ENCODE data around the gene PDE7B. TPM values are rescaled to one million over a fixed set of nuclear protein-coding genes. Genes with fewer than 3 reads are reported as not detected.

The PDE7B gene
- total RNA-seq, 1 experiment from 2014 or later, result not detected

DNA sequence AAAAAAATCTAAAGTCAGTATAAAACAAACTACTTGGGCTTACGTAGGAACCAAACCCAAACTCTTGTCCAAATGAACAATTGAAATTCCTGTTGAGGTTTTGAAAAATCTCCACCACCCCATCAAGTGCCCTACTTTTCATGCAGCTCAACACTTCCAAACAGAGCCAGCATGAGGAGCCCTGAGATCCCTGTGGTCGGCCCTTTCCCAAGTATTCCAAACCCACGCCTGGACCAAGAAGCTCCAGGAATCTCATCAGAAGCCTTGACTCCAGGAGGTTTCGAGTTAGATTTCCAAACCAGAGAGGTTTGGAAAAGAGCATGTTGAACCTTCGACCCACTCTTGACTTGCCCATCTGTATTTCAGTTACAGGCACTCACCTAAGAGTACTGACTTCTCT is 219.3 kb downstream of the PDE7B start:
- Mint-ChIP-seq H3K36me3 (no peaks in the 10 kb centered on the region; the same call in 1 of the 2 replicates), H3K27ac (no peak overlapping the region), H3K4me1 (peaks cover 19% of the 10 kb centered on the region), H3K4me3 (no peak overlapping the region), H3K27me3 (ENCODE audit: low read depth) (no peaks in the 10 kb centered on the region), H3K9me3 (peaks cover 6% of the 10 kb centered on the region)
- ATAC-seq, result peak; percentile 33; the same call in 1 of the 2 replicates
- TF ChIP-seq, protein P1, sequence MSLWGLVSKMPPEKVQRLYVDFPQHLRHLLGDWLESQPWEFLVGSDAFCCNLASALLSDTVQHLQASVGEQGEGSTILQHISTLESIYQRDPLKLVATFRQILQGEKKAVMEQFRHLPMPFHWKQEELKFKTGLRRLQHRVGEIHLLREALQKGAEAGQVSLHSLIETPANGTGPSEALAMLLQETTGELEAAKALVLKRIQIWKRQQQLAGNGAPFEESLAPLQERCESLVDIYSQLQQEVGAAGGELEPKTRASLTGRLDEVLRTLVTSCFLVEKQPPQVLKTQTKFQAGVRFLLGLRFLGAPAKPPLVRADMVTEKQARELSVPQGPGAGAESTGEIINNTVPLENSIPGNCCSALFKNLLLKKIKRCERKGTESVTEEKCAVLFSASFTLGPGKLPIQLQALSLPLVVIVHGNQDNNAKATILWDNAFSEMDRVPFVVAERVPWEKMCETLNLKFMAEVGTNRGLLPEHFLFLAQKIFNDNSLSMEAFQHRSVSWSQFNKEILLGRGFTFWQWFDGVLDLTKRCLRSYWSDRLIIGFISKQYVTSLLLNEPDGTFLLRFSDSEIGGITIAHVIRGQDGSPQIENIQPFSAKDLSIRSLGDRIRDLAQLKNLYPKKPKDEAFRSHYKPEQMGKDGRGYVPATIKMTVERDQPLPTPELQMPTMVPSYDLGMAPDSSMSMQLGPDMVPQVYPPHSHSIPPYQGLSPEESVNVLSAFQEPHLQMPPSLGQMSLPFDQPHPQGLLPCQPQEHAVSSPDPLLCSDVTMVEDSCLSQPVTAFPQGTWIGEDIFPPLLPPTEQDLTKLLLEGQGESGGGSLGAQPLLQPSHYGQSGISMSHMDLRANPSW (CRISPR knock-in tag; conservative IDR thresholded peaks at IDR 0.05; ENCODE audit: low read depth), result no peak
- TF ChIP-seq ESRRA (CRISPR knock-in tag; IDR thresholded peaks at IDR 0.05; ENCODE audit: borderline replicate concordance) (no peak), GTF2I (CRISPR knock-in tag; conservative IDR thresholded peaks at IDR 0.05) (no peak), CBFB (CRISPR knock-in tag; IDR thresholded peaks at IDR 0.05; ENCODE audit: low read depth) (no peak), ELF4 (CRISPR knock-in tag; IDR thresholded peaks at IDR 0.05; ENCODE audit: low read depth) (no peak), SP1 (CRISPR knock-in tag; conservative IDR thresholded peaks at IDR 0.05) (no peak), RELA (CRISPR knock-in tag; IDR thresholded peaks at IDR 0.05; ENCODE audit: borderline replicate concordance) (no peak), ZNF219 (CRISPR knock-in tag; IDR thresholded peaks at IDR 0.05; ENCODE audit: borderline replicate concordance) (no peak), ZNF423 (CRISPR knock-in tag; IDR thresholded peaks at IDR 0.05) (no peak), RORB (CRISPR knock-in tag; IDR thresholded peaks at IDR 0.05) (no peak), IRF2 (CRISPR knock-in tag; IDR thresholded peaks at IDR 0.05; ENCODE audit: borderline replicate concordance, low read depth) (no peak), EMX1 (CRISPR knock-in tag; IDR thresholded peaks at IDR 0.05) (no peak), ZNF317 (CRISPR knock-in tag; IDR thresholded peaks at IDR 0.05; ENCODE audit: borderline replicate concordance, low read depth) (no peak)
- TF ChIP-seq, protein P2, sequence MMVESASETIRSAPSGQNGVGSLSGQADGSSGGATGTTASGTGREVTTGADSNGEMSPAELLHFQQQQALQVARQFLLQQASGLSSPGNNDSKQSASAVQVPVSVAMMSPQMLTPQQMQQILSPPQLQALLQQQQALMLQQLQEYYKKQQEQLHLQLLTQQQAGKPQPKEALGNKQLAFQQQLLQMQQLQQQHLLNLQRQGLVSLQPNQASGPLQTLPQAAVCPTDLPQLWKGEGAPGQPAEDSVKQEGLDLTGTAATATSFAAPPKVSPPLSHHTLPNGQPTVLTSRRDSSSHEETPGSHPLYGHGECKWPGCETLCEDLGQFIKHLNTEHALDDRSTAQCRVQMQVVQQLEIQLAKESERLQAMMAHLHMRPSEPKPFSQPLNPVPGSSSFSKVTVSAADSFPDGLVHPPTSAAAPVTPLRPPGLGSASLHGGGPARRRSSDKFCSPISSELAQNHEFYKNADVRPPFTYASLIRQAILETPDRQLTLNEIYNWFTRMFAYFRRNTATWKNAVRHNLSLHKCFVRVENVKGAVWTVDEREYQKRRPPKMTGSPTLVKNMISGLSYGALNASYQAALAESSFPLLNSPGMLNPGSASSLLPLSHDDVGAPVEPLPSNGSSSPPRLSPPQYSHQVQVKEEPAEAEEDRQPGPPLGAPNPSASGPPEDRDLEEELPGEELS (CRISPR knock-in tag; IDR thresholded peaks at IDR 0.05), result no peak
- TF ChIP-seq, protein P3, sequence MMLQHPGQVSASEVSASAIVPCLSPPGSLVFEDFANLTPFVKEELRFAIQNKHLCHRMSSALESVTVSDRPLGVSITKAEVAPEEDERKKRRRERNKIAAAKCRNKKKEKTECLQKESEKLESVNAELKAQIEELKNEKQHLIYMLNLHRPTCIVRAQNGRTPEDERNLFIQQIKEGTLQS (CRISPR knock-in tag; conservative IDR thresholded peaks at IDR 0.05), result no peak
- TF ChIP-seq, protein P4, sequence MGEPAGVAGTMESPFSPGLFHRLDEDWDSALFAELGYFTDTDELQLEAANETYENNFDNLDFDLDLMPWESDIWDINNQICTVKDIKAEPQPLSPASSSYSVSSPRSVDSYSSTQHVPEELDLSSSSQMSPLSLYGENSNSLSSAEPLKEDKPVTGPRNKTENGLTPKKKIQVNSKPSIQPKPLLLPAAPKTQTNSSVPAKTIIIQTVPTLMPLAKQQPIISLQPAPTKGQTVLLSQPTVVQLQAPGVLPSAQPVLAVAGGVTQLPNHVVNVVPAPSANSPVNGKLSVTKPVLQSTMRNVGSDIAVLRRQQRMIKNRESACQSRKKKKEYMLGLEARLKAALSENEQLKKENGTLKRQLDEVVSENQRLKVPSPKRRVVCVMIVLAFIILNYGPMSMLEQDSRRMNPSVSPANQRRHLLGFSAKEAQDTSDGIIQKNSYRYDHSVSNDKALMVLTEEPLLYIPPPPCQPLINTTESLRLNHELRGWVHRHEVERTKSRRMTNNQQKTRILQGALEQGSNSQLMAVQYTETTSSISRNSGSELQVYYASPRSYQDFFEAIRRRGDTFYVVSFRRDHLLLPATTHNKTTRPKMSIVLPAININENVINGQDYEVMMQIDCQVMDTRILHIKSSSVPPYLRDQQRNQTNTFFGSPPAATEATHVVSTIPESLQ (CRISPR knock-in tag; IDR thresholded peaks at IDR 0.05), result no peak
- TF ChIP-seq, protein P5, sequence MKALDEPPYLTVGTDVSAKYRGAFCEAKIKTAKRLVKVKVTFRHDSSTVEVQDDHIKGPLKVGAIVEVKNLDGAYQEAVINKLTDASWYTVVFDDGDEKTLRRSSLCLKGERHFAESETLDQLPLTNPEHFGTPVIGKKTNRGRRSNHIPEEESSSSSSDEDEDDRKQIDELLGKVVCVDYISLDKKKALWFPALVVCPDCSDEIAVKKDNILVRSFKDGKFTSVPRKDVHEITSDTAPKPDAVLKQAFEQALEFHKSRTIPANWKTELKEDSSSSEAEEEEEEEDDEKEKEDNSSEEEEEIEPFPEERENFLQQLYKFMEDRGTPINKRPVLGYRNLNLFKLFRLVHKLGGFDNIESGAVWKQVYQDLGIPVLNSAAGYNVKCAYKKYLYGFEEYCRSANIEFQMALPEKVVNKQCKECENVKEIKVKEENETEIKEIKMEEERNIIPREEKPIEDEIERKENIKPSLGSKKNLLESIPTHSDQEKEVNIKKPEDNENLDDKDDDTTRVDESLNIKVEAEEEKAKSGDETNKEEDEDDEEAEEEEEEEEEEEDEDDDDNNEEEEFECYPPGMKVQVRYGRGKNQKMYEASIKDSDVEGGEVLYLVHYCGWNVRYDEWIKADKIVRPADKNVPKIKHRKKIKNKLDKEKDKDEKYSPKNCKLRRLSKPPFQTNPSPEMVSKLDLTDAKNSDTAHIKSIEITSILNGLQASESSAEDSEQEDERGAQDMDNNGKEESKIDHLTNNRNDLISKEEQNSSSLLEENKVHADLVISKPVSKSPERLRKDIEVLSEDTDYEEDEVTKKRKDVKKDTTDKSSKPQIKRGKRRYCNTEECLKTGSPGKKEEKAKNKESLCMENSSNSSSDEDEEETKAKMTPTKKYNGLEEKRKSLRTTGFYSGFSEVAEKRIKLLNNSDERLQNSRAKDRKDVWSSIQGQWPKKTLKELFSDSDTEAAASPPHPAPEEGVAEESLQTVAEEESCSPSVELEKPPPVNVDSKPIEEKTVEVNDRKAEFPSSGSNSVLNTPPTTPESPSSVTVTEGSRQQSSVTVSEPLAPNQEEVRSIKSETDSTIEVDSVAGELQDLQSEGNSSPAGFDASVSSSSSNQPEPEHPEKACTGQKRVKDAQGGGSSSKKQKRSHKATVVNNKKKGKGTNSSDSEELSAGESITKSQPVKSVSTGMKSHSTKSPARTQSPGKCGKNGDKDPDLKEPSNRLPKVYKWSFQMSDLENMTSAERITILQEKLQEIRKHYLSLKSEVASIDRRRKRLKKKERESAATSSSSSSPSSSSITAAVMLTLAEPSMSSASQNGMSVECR (CRISPR knock-in tag; IDR thresholded peaks at IDR 0.05; ENCODE audit: borderline replicate concordance), result no peak
- TF ChIP-seq, protein P6, sequence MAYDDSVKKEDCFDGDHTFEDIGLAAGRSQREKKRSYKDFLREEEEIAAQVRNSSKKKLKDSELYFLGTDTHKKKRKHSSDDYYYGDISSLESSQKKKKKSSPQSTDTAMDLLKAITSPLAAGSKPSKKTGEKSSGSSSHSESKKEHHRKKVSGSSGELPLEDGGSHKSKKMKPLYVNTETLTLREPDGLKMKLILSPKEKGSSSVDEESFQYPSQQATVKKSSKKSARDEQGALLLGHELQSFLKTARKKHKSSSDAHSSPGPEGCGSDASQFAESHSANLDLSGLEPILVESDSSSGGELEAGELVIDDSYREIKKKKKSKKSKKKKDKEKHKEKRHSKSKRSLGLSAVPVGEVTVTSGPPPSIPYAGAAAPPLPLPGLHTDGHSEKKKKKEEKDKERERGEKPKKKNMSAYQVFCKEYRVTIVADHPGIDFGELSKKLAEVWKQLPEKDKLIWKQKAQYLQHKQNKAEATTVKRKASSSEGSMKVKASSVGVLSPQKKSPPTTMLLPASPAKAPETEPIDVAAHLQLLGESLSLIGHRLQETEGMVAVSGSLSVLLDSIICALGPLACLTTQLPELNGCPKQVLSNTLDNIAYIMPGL (CRISPR knock-in tag; IDR thresholded peaks at IDR 0.05), result no peak
- TF ChIP-seq, protein P7, sequence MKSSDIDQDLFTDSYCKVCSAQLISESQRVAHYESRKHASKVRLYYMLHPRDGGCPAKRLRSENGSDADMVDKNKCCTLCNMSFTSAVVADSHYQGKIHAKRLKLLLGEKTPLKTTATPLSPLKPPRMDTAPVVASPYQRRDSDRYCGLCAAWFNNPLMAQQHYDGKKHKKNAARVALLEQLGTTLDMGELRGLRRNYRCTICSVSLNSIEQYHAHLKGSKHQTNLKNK (CRISPR knock-in tag; IDR thresholded peaks at IDR 0.05), result no peak
- TF ChIP-seq, protein P8, sequence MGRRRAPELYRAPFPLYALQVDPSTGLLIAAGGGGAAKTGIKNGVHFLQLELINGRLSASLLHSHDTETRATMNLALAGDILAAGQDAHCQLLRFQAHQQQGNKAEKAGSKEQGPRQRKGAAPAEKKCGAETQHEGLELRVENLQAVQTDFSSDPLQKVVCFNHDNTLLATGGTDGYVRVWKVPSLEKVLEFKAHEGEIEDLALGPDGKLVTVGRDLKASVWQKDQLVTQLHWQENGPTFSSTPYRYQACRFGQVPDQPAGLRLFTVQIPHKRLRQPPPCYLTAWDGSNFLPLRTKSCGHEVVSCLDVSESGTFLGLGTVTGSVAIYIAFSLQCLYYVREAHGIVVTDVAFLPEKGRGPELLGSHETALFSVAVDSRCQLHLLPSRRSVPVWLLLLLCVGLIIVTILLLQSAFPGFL (CRISPR knock-in tag; IDR thresholded peaks at IDR 0.05; ENCODE audit: borderline replicate concordance), result no peak
- no peak for DNase-seq (ENCODE audit: low spot score)
- CTCF ChIA-PET, result no interaction called here
- POLR2A ChIA-PET, result no interaction called here

All from WTC11 (cell line).